H9 (cell line): ENCODE data around the gene KCNMB3. TPM values are rescaled to one million over a fixed set of nuclear protein-coding genes. Genes with fewer than 3 reads are reported as not detected.

Experiments
- DNase-seq: peaks from one replicate; pipeline ENCODE4 v3.0.0-alpha.2; 2017
- H2AFZ ChIP-seq: one replicate; pipeline ENCODE4 v1.6.1; 2013; ENCODE audit warnings: mild to moderate bottlenecking, low read length, control low read depth, moderate library complexity
- H2AK5ac ChIP-seq: 2 replicates; pipeline ENCODE4 v1.6.1; 2013; ENCODE audit warnings: low read length, control low read depth, mixed read lengths; ENCODE audit not compliant: insufficient read length
- H2BK120ac ChIP-seq: one replicate; pipeline ENCODE4 v1.6.1; 2013; ENCODE audit warnings: low read depth, mild to moderate bottlenecking, low read length, control low read depth, inconsistent platforms; ENCODE audit not compliant: poor library complexity, severe bottlenecking
- H2BK12ac ChIP-seq: 2 replicates; pipeline ENCODE4 v1.6.1; 2013; ENCODE audit warnings: low read length, control low read depth, mixed read lengths, low read depth; ENCODE audit not compliant: insufficient read length
- H2BK15ac ChIP-seq: 2 replicates; pipeline ENCODE4 v1.6.1; 2013; ENCODE audit warnings: low read depth, low read length, control low read depth
- H2BK20ac ChIP-seq: one replicate; pipeline ENCODE4 v1.6.1; 2013; ENCODE audit warnings: low read depth, mild to moderate bottlenecking, low read length, control low read depth, inconsistent platforms; ENCODE audit not compliant: poor library complexity, severe bottlenecking
- H2BK5ac ChIP-seq: 2 replicates; pipeline ENCODE4 v1.6.1; 2013; ENCODE audit warnings: low read length, control low read depth, mixed read lengths; ENCODE audit not compliant: insufficient read length
- H3K14ac ChIP-seq: 2 replicates; pipeline ENCODE4 v1.6.1; 2013; ENCODE audit warnings: low read length, control low read depth; ENCODE audit not compliant: insufficient read depth
- H3K18ac ChIP-seq: 2 replicates; pipeline ENCODE4 v1.6.1; 2013; ENCODE audit warnings: low read depth, mild to moderate bottlenecking, mixed read lengths, low read length, control low read depth; ENCODE audit not compliant: insufficient read length
- H3K23ac ChIP-seq: 2 replicates; pipeline ENCODE4 v1.6.1; 2013; ENCODE audit warnings: low read length, control low read depth, mixed read lengths, low read depth; ENCODE audit not compliant: insufficient read length
- H3K23me2 ChIP-seq: 2 replicates; pipeline ENCODE4 v1.6.1; 2013; ENCODE audit warnings: low read depth, mild to moderate bottlenecking, mixed read lengths, low read length, control low read depth; ENCODE audit not compliant: insufficient read length, poor library complexity, severe bottlenecking
- H3K27ac ChIP-seq: 2 replicates; pipeline ENCODE4 v1.5.1; 2013; ENCODE audit warnings: low read length, control low read depth, mixed read lengths, low read depth; ENCODE audit not compliant: insufficient read length
- H3K27me3 ChIP-seq: 2 replicates; pipeline ENCODE4 v1.6.1; 2013; ENCODE audit warnings: low read length, control low read depth, inconsistent platforms; ENCODE audit not compliant: insufficient read depth
- H3K4ac ChIP-seq: 2 replicates; pipeline ENCODE4 v1.6.1; 2013; ENCODE audit warnings: low read depth, mild to moderate bottlenecking, control low read depth, inconsistent platforms, low read length, moderate library complexity
- H3K4me1 ChIP-seq: 2 replicates; pipeline ENCODE4 v1.6.1; 2013; ENCODE audit warnings: low read length, control low read depth, inconsistent platforms; ENCODE audit not compliant: insufficient read depth
- H3K4me2 ChIP-seq: 2 replicates; pipeline ENCODE4 v1.6.1; 2013; ENCODE audit warnings: low read length, control low read depth, mixed read lengths; ENCODE audit not compliant: insufficient read length, insufficient read depth
- H3K56ac ChIP-seq: 2 replicates; pipeline ENCODE4 v1.6.1; 2013; ENCODE audit warnings: low read depth, mild to moderate bottlenecking, mixed read lengths, low read length, control low read depth; ENCODE audit not compliant: insufficient read length
- H3K79me1 ChIP-seq: 2 replicates; pipeline ENCODE4 v1.6.1; 2013; ENCODE audit warnings: low read depth, mild to moderate bottlenecking, moderate library complexity, low read length, control low read depth, inconsistent platforms; ENCODE audit not compliant: insufficient read depth, poor library complexity, severe bottlenecking
- H3K79me2 ChIP-seq: 2 replicates; pipeline ENCODE4 v1.6.1; 2013; ENCODE audit warnings: low read length, control low read depth, inconsistent platforms; ENCODE audit not compliant: insufficient read depth
- H3K9ac ChIP-seq: 2 replicates; pipeline ENCODE4 v1.6.1; 2013; ENCODE audit warnings: low read length, control low read depth, mixed read lengths; ENCODE audit not compliant: insufficient read length; ENCODE audit errors: extremely low read depth
- H3K9me3 ChIP-seq: one replicate; pipeline ENCODE4 v1.6.1; 2013; ENCODE audit warnings: low read depth, low read length, inconsistent platforms; ENCODE audit not compliant: control insufficient read depth
- H3T11ph ChIP-seq: one replicate; pipeline ENCODE4 v1.6.1; 2013; ENCODE audit warnings: mild to moderate bottlenecking, low read length, control low read depth, inconsistent platforms
- H4K20me1 ChIP-seq: one replicate; pipeline ENCODE4 v1.6.1; 2013; ENCODE audit not compliant: control insufficient read depth, insufficient read length, insufficient read depth
- H4K5ac ChIP-seq: 2 replicates; pipeline ENCODE4 v1.6.1; 2013; ENCODE audit warnings: low read depth, mild to moderate bottlenecking, mixed read lengths, low read length, control low read depth; ENCODE audit not compliant: insufficient read length
- H4K8ac ChIP-seq: replicated peaks from 2 replicates; pipeline ENCODE4 v1.6.1; 2013; ENCODE audit warnings: low read length, control low read depth, mixed read lengths, low read depth; ENCODE audit not compliant: insufficient read length
- H4K91ac ChIP-seq: 2 replicates; pipeline ENCODE4 v1.6.1; 2013; ENCODE audit warnings: low read depth, mild to moderate bottlenecking, moderate library complexity, mixed read lengths, low read length, control low read depth; ENCODE audit not compliant: insufficient read length
- H3K27ac Mint-ChIP-seq, 3 experiments: 2 replicates in 2 of 3; 3 replicates in 1 of 3; pipeline ENCODE4 v1.8.0; 2020 to 2021; ENCODE audit warnings: mixed read lengths in 3 of 3, mild to moderate bottlenecking in 1 of 3, moderate library complexity in 1 of 3
- H3K27me3 Mint-ChIP-seq: 2 replicates; pipeline ENCODE4 v1.8.0; 2021; ENCODE audit warnings: low read depth, mild to moderate bottlenecking, moderate library complexity, mixed read lengths
- H3K36me3 Mint-ChIP-seq, 3 experiments: 2 replicates in 2 of 3; 3 replicates in 1 of 3; pipeline ENCODE4 v1.8.0; 2020 to 2021; ENCODE audit warnings: low read depth in 3 of 3, mixed read lengths in 3 of 3; ENCODE audit not compliant: insufficient read depth in 1 of 3
- H3K4me1 Mint-ChIP-seq, 2 experiments: 2 replicates each; pipeline ENCODE4 v1.8.0; 2020; ENCODE audit warnings: mixed read lengths in 2 of 2
- H3K4me3 Mint-ChIP-seq, 2 experiments: 2 replicates in 1 of 2; 3 replicates in 1 of 2; pipeline ENCODE4 v1.8.0; 2020 to 2021; ENCODE audit warnings: mild to moderate bottlenecking in 2 of 2, mixed read lengths in 2 of 2, moderate library complexity in 1 of 2
- H3K9me3 Mint-ChIP-seq, 2 experiments: 2 replicates in 1 of 2; 3 replicates in 1 of 2; pipeline ENCODE4 v1.8.0; 2020; ENCODE audit warnings: mild to moderate bottlenecking in 2 of 2, mixed read lengths in 2 of 2, moderate library complexity in 1 of 2
- CTCF ChIP-seq: fragments of 200-600 bp; sonication (generic); conservative IDR thresholded peaks from 3 replicates; pipeline ENCODE4 v1.8.0; 2021; ENCODE audit warnings: antibody characterized with exemption, mild to moderate bottlenecking
- WGBS: extraction: QIAGEN DNeasy Blood & Tissue Kit; methylation state at CpG from one replicate; pipeline ENCODE4 v1.1.7; 2013; ENCODE audit warnings: missing lambda C conversion rate, low lambda C conversion rate, mixed read lengths; ENCODE audit not compliant: insufficient read length; ENCODE audit errors: extremely low coverage; 5-methylcytosine and 5-hydroxymethylcytosine counted together
- total RNA-seq: library from RNA; stranded (reverse); gene quantifications from 2 replicates; pipeline ENCODE4 v1.2.1, GENCODE V29; 2021

The KCNMB3 gene
- total RNA-seq, 1 experiment from 2014 or later, result 1.6 TPM

GRCh38 chr3:179279837-179280236 lies 28.9 kb upstream of the KCNMB3 start:
- H2BK20ac ChIP-seq, result no peak overlapping the region
- TF ChIP-seq CTCF, result no peak
- H3K79me1 ChIP-seq, result no peaks in the 10 kb centered on the region
- H3K4ac ChIP-seq, result no peak overlapping the region
- no peak overlapping the region for H3K23ac ChIP-seq
- Mint-ChIP-seq H3K27ac (no peak overlapping the region), H3K36me3 (no peaks in the 10 kb centered on the region), H3K4me3 (no peak overlapping the region), H3K27me3 (no peaks in the 10 kb centered on the region), H3K9me3 (no peaks in the 10 kb centered on the region), H3K4me1 (peaks cover 5 to 7% of the 10 kb centered on the region in 2 experiments)
- H4K8ac ChIP-seq, result no peak overlapping the region
- no peak overlapping the region for H2AK5ac ChIP-seq
- no peak overlapping the region for H4K5ac ChIP-seq
- H3K27ac ChIP-seq, result no peak overlapping the region
- H3K9me3 ChIP-seq, result no peaks in the 10 kb centered on the region
- H3K9ac ChIP-seq, result no peak overlapping the region
- H3K56ac ChIP-seq, result no peak overlapping the region
- WGBS, result no CpG with 5 or more reads among the region's 1 CpG
- H3K14ac ChIP-seq, result no peak overlapping the region
- no peak overlapping the region for H2BK15ac ChIP-seq
- no peak overlapping the region for H2BK12ac ChIP-seq
- H2AFZ ChIP-seq, result no peak overlapping the region
- H3K23me2 ChIP-seq, result no peaks in the 10 kb centered on the region
- no peak overlapping the region for H3K4me2 ChIP-seq
- H3K27me3 ChIP-seq, result no peaks in the 10 kb centered on the region
- no peaks in the 10 kb centered on the region for H3K79me2 ChIP-seq
- no peak overlapping the region for H3T11ph ChIP-seq
- H3K18ac ChIP-seq, result no peak overlapping the region
- DNase-seq, result no peak
- no peak overlapping the region for H2BK5ac ChIP-seq
- H2BK120ac ChIP-seq, result no peak overlapping the region
- no peaks in the 10 kb centered on the region; the same call in 1 of the 2 replicates for H3K4me1 ChIP-seq
- H4K91ac ChIP-seq, result no peak overlapping the region
- no peaks in the 10 kb centered on the region for H4K20me1 ChIP-seq
